ENCODE results near the gene SETD1B.
A peak's percentile ranks its signal among the peaks of the same experiment; 100 is the strongest.

Gene SETD1B

DNA sequence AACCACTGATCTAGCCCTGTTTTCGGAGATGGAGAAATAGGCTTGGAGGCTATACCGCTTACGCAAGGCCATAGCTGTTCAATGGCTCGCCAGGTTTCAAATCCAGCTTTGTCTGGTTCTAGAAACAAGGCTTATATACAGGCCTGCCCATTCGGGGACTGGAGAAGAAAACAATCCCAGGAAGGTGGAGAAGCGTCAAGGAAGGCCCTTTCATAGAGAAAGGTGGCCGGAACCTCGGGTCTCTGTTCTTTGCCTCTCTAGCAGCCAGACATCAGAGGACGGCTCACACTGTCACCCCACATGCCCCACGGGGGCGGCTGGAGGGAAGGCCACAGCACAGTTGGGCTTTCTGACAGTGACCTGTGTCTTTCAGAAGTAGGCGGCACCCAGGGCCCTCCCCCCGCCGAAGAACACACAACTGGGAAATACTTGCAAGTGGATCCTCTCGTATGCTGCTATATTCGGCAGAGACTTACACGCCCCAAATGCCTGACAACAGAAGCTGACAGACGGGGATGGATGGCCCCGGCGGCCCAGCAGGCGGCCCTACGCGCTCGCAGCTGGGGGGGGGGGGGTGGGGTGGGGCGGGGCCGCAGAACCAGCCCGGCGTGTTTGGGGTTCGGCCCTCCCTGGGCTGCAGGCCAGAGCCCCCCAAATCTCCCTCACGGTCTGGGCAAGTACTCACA lies 4.5 kb upstream of the SETD1B start:
- H3K4me3 Mint-ChIP-seq, result peak overlapping the region; percentile 84
- no peaks in the 10 kb centered on the region for H3K27me3 Mint-ChIP-seq
- no peaks in the 10 kb centered on the region for H3K9me3 Mint-ChIP-seq
- peaks cover 40% of the 10 kb centered on the region for H3K4me1 Mint-ChIP-seq
- H3K36me3 Mint-ChIP-seq, result no peaks in the 10 kb centered on the region
- H3K27ac Mint-ChIP-seq, result peak overlapping the region; percentile 96

DNA sequence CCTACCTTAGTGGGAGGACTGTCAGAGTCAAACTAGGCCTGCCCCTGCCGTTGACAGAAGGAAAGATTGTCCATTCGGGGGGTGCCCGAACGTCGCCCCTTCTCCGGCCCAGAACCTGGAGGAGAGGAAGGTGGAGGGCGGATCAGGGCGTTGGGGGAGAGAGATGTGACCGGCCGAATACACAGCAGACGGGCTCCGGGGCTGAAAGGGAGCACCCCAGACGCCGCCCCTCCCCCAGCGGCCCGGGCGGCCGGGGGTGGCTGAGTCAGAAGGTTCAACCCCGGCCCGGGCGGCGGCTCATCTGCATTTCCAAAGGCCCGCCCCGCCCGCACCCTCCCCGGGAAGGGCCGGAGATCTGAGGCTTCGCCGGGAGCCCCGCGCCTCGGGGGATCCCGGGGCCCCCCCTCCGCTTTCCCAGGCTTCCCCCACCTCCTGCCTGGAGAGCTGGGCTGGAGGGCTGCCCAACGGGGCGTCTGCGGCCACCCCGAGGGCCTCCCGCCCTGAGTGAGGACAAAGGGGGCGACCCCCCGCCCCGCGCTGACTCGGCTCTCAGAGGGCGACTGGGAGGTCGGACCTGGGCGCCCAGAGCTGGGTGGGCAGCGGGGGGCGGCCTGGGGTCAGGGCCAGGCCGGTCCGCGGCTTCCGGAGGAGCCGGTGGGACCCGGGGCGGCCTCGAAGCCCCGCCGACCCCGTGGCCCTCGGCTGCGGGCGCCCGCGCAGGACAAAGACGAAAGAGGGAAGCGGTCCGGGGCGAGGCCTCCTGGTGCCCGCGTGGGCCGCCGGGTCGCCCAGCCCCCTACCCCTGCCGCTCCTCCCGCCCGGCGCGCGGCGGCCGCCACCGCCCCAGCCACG lies 3.7 kb upstream of the SETD1B start:
- H3K27me3 Mint-ChIP-seq, result no peaks in the 10 kb centered on the region
- peak overlapping the region; percentile 96 for H3K27ac Mint-ChIP-seq
- no peaks in the 10 kb centered on the region for H3K9me3 Mint-ChIP-seq
- peak overlapping the region; percentile 84 for H3K4me3 Mint-ChIP-seq
- peaks cover 32% of the 10 kb centered on the region for H3K4me1 Mint-ChIP-seq
- H3K36me3 Mint-ChIP-seq, result no peaks in the 10 kb centered on the region

DNA sequence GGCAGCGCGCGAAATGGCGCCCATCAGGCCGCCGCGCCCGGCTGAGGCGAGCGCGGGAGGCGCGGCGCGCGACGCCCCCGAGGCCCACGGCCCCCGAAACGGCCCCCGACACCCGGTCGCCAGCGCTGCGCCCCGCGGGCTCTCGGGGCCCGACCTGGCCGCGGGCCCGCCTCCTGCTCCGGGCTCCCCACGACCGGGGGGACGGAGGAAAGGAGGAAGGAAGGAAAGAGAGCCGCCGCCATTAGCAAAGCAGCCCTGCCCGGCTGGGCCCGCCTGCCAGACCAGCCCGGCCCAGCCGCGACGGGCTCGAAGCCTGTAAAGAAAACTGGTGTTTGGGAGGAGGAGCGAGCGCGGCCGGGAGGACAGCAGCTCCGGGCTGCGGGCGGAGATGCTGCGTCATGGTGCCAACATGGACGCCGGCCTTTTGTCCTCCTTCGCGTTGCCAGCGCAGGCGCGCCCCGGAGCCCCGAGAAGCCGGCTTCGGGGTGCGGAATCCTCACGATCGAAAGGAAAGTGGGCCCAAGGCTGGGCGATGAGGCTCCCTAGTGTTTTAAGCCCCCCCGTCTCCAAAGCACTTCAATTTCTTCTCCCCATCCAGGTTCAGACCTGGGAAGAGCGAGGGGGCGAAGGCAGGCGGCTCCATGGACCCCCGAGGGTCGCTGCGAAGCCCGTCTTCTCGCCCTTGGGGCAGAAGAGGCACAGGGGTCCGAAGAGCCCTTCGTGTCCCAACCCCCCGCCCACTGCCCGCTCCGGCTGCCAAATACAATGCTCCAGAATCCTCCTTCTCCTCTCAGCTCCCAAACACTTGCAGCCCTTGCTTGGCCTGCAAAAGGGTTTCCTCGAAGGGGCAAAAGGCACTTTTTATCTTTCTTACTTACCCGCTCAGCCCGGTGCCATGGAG lies 2.9 kb upstream of the SETD1B start:
- H3K4me3 Mint-ChIP-seq, result peak overlapping the region; percentile 93
- no peaks in the 10 kb centered on the region for H3K9me3 Mint-ChIP-seq
- no peaks in the 10 kb centered on the region for H3K36me3 Mint-ChIP-seq
- peaks cover 31% of the 10 kb centered on the region for H3K4me1 Mint-ChIP-seq
- peak overlapping the region; percentile 99 for H3K27ac Mint-ChIP-seq
- no peaks in the 10 kb centered on the region for H3K27me3 Mint-ChIP-seq

DNA sequence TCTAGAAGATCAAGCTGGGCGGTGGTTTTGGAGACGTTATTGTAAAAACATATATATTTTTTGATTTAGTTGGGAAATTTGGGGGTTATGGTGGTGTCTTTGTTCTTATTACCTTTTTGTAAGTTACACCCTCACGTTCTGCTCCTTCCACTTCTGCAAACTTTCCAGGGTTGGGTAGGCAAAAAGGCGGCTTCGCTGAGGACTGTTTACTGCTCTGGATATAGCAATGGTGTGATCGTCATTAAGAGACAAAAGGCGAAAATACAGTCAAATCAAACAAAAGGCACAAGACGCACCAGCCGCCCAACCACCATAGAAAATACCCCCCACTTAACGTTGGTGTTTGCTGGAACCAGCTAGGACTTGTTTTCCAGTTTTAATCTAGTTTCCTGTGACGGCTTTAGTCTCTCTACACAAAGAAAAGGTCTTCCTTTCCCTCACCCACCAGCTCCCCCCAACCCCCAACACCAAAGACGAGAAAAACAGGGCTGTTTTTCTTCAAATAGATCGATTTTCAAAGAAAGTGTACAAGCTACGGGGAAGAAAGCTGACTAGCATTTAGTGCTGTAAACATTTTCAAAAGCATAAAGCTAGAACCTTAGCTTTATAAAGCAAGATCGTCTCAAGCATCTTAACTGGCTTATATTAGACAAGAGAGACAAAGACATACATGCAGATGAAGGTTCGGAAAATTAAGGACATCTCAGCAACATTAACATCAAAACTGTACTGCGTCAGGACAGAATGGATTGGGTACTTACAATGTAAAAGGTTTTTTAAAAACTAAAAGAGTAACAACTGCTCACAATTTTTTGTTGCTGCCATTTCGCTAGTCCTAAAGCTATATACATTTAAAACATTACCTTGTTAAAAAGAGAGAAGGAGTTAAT lies 2.0 kb upstream of the SETD1B start:
- Mint-ChIP-seq H3K27me3 (no peaks in the 10 kb centered on the region), H3K4me1 (peaks cover 38% of the 10 kb centered on the region), H3K36me3 (peaks cover 2% of the 10 kb centered on the region), H3K4me3 (peak overlapping the region; percentile 93), H3K9me3 (no peaks in the 10 kb centered on the region), H3K27ac (peak overlapping the region; percentile 99)

DNA sequence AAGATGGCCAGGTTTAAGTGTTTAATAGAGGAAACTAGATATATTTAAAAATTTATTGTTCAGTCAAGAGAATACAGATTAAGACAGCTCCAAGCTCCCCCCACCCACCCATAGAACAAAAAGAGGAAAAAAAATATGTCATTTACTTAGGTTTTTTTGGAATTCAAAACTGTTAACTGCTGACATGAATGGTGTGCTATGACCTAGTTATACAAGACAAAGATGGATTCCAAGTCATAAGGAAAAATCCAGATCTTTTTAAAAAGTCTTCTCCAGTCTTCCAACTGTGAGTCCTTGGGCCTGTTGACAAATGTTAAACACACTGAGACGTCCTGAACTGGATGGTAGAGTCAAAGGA lies 1.3 kb upstream of the SETD1B start:
- H3K4me1 Mint-ChIP-seq, result peaks cover 42% of the 10 kb centered on the region
- no peaks in the 10 kb centered on the region for H3K27me3 Mint-ChIP-seq
- H3K36me3 Mint-ChIP-seq, result peaks cover 2% of the 10 kb centered on the region
- H3K4me3 Mint-ChIP-seq, result peak overlapping the region; percentile 93
- peak overlapping the region; percentile 99 for H3K27ac Mint-ChIP-seq
- no peaks in the 10 kb centered on the region for H3K9me3 Mint-ChIP-seq

DNA sequence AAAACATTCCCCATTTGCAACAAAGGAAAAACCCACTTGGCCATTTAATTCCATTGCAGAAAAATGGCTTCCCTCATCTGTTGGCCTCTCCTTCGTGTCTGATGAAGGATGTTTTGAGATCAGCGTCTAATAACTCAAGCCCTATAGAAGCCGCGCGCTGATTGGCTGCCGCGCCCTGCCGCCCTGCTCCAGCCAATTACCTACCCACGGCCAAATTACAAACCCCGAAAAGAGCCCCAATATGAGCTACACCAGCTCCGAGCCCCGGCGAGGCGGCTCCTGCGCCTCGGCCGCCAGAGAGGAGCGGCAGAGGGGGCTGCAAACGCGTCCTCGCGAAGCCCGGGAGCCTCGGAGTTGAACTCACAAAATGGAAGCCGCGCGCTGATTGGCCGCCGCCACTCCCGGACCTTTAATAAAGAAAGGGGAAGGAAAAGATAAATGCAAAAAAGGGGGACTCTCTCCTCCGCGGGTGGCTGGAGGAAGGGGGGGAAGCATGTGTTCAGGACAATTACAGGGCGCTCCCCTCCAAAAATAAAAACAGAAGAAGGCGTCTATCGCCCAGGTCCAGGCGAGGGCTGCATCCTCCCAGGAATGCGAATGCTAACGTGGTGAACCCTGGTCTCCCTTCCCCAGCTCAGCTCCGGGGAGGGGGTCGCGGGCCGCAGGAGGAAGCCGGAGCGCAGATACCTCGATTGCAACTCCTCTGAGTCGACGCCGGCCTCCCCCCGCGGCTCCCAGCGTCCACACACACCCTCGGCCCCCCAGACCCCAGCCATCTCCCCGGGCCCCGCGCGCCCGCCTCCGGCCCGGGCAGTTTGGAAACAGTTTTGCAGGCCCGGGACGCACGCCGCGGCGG lies 738 bp upstream of the SETD1B start:
- Mint-ChIP-seq H3K4me3 (peak overlapping the region; percentile 93), H3K27me3 (no peaks in the 10 kb centered on the region), H3K4me1 (peaks cover 42% of the 10 kb centered on the region), H3K36me3 (peaks cover 2% of the 10 kb centered on the region), H3K27ac (peak overlapping the region; percentile 99), H3K9me3 (no peaks in the 10 kb centered on the region)

DNA sequence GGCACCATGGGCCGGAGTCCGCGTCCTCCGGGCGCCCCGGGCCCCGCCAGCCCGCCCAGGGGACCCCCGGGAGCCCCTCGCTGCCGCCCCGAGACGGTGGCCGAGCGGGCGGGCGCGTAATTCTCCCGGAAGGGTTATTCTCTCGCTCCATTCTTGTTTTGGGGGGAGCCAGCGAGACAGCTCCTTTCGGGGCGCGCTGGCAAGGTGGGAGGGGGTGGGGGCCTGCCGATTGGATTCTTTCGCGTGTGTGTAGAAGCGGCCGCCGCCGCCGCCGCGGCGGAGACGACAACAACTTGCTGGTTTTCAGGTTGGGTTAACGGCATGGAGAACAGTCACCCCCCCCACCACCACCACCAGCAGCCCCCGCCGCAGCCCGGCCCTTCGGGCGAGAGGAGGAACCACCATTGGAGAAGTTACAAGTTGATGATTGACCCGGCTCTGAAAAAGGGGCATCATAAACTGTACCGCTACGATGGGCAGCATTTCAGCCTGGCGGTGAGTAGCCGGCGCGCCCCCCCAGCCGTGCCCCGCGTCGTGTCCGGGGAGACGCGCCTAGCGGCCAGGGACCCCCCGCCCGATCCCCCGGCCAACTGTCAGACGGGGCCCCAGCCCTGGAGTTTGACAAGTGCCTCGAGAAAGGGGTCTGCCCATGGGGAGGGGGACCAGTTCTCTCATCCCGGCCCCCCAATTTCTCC lies 755 bp downstream of the SETD1B start:
- Mint-ChIP-seq H3K27me3 (no peaks in the 10 kb centered on the region), H3K4me3 (peak overlapping the region; percentile 96), H3K36me3 (peaks cover 7% of the 10 kb centered on the region), H3K27ac (peak overlapping the region; percentile 98), H3K9me3 (no peaks in the 10 kb centered on the region), H3K4me1 (peaks cover 38% of the 10 kb centered on the region)

DNA sequence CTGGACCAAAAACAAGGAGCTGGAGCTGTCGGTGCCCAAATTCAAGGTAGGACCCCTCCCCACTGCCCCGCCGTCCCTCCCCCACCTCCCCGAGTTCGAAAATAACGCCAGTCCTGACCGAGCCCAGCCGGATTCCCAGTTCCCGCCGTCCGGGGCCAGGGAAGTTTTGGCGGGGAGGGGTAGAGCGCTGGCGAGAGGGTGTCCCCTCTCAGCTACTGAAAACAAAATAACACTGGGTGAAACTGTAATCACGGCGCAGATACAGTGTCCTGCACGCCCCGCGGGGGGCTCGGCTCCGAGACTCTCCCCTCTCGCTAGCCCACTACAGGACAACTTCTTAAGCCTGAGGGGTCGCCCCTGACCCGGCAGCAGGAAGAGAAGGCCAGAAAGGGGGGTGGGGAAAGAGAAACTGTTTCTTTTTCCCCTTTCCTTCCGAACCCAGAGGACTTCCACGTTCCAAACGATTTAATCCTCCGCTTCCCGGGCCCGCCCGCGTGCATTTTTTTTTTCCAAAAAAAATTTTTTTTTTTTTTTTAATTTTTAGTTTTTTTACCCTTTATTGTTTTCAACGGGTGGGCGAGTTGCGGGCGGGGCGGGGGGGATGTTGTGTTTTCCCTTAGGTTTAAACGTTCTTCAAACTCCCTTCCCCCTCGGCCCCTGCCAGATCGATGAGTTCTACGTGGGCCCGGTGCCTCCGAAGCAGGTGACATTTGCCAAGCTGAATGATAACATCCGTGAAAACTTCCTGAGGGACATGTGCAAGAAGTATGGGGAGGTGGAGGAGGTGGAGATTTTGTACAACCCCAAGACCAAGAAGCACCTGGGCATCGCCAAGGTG lies 1.6 kb downstream of the SETD1B start:
- Mint-ChIP-seq H3K27me3 (no peaks in the 10 kb centered on the region), H3K4me1 (peaks cover 40% of the 10 kb centered on the region), H3K4me3 (peak overlapping the region; percentile 96), H3K9me3 (no peaks in the 10 kb centered on the region), H3K27ac (peak overlapping the region; percentile 92), H3K36me3 (peaks cover 7% of the 10 kb centered on the region)

DNA sequence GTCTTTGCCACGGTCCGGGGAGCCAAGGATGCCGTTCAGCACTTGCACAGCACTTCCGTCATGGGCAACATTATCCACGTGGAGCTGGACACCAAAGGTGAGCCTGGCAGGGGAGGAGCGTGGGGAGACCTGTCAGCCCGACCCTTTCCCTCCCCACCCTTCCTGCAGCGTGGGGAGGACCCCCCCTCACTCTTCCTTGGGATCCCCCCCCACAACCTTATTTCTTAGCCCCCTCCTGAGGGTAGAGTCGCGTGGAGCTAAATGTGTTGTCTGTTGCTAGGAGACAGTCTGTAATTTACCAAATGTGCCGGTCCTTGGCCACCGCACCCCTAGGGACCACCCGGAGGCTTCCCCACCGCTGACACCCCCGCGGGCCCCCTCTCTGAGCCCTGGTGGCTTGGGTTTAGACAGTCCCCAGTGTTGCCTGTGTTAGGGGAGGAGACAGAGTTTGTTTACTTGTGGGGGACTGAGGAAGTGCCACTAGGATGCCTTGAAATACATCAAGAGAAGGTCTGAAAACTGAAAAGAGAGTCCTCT lies 2.3 kb downstream of the SETD1B start:
- no peaks in the 10 kb centered on the region for H3K27me3 Mint-ChIP-seq
- H3K27ac Mint-ChIP-seq, result peak overlapping the region; percentile 92
- peak overlapping the region; percentile 92 for H3K4me3 Mint-ChIP-seq
- H3K4me1 Mint-ChIP-seq, result peaks cover 45% of the 10 kb centered on the region
- no peaks in the 10 kb centered on the region for H3K9me3 Mint-ChIP-seq
- peaks cover 7% of the 10 kb centered on the region for H3K36me3 Mint-ChIP-seq

DNA sequence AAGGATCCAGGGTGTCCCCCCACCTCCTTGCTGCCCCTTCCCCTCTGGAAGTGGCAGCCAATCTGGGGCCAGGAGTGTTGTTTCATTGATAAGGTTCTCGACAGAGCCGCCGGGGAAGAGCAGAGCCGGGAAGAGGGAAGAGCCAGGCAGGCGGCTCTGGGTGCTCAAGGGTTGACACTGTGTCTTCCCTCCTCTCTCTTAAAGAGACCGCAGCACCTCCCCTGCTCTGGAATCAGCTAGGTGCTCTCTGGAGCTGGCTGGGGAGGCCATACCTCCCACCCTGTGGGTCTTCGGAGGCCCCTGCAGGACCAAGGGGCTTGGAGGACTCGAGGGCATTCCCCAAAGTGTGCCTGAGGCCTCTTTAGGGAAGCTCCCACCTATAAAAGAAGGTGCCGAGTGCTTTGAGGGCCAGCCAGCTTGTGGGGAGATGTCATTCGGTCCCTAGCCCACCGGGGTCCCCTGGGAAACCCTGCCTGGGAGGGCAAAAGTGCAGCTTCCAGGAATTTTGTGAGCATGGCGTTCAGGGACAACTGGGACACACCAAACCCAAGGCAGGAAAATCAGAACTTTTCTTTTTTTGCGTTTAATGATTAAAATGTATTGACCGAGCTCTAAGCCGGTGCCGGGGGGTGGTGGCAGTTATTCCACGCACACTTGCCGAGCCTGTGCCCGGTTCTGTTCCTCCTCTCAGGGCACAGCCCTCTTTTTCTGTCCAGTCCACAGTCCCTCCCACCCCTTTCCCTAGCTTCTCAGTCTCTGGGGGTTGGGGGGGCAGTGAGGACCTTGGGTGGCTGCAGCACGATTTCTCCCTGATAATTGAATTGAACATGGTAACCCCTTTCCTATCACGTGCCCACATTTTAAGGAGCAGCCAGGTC lies 3.0 kb downstream of the SETD1B start:
- H3K4me3 Mint-ChIP-seq, result peak overlapping the region; percentile 92
- H3K27ac Mint-ChIP-seq, result peak overlapping the region; percentile 92
- H3K27me3 Mint-ChIP-seq, result no peaks in the 10 kb centered on the region
- peaks cover 47% of the 10 kb centered on the region for H3K4me1 Mint-ChIP-seq
- H3K36me3 Mint-ChIP-seq, result peaks cover 7% of the 10 kb centered on the region
- H3K9me3 Mint-ChIP-seq, result no peaks in the 10 kb centered on the region

DNA sequence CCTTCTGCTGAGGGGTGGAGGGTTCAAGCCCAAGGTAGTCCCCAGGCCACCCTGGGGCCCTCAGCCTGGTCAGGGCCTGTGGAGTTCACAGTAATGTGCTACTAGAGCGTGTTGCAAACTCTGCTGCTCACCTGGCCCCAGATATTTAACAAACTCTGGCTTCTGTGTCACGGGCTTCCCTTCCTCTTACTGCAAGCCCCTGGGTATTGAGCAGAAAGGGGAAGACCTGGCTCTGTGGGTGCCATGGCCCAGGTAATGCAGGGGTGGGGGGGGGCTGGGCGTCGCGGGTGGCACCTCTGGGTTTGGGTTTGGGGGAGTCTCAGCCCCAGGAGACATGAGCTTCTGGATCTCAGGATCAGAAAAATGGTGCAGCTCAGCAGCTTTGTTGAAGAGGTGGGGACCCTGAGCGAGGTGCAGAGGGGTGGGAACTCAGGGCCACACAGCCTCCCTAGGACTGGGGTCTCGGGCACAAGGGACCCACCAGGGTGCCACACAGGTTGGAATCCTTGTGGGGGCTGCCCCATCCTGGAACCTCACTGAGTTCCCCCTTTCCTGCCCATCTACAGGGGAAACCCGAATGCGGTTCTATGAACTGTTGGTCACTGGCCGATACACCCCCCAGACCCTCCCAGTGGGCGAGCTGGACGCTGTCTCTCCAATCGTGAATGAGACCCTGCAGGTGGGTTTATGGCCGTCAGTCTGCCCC lies 4.0 kb downstream of the SETD1B start:
- Mint-ChIP-seq H3K27ac (no peak overlapping the region), H3K4me1 (peaks cover 47% of the 10 kb centered on the region), H3K36me3 (peaks cover 7% of the 10 kb centered on the region), H3K27me3 (no peaks in the 10 kb centered on the region), H3K9me3 (no peaks in the 10 kb centered on the region), H3K4me3 (no peak overlapping the region)

Measured in activated naive CD4-positive, alpha-beta T cell treated with anti-CD3 and anti-CD28 coated beads, Interleukin-2, amount 50 U/mL, for 24 hours (primary cell).